Measurements from ENCODE around the gene YTHDF1. TPM values are rescaled to one million over a fixed set of nuclear protein-coding genes. Genes with fewer than 3 reads are reported as not detected.
"Not testable (repeated sequence)": the region's sequence is repeated elsewhere in the genome, so short reads cannot be mapped to it uniquely, and the experiment has no call there.

YTHDF1 gene
- total RNA-seq, 1 donor from 2014 or later: 32.8 TPM

GRCh38 chr20:63158845-63159244, 57.1 kb downstream of the YTHDF1 start:
- no peak for DNase-seq (ENCODE audit: low read depth)

GRCh38 chr20:63158352-63158751, 57.6 kb downstream of the YTHDF1 start:
- DNase-seq (ENCODE audit: low read depth): no peak

DNA sequence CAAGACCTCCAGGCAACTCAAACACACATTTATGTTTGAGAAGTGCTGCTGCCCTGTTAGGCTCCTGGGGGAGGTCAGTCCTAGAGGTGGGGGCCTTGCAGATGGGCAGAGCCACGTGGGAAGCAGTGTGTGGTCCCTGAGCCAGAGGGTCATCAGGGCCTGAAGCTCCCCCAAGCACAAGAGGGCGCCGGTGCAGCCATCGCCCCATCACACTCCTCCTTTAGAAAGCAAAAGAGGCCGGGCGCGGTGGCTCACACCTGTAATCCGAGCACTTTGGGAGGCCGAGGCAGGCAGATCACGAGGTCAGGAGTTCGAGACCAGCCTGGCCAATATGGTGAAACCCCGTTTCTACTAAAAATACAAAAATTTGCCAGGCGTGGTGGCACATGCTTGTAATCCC, 58.5 kb downstream of the YTHDF1 start:
- DNase-seq (ENCODE audit: low read depth): not testable (repeated sequence)

DNA sequence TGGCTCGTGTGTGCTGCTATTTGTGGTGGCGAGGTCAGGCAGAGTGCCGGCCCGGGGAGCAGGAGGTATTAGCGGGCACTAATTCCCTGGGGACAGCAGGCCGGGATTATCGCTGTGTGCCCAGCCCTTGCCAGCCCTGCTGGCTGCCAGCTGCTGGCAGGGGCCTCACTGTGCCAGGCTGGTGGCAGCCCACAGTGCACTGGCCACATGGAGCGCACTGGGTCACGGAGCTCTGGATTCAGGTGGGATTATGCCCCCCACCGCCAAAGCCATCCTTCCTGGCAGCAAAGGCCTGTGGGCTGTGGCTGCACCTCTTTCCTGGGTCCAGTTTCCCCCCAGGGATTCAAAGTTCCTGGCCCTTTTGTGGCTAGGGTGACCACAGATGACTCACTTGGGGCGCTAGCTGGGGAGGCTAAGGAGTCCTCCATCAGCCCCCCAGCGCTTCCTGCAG, 59.7 kb downstream of the YTHDF1 start:
- no peak for DNase-seq (ENCODE audit: low read depth)

DNA sequence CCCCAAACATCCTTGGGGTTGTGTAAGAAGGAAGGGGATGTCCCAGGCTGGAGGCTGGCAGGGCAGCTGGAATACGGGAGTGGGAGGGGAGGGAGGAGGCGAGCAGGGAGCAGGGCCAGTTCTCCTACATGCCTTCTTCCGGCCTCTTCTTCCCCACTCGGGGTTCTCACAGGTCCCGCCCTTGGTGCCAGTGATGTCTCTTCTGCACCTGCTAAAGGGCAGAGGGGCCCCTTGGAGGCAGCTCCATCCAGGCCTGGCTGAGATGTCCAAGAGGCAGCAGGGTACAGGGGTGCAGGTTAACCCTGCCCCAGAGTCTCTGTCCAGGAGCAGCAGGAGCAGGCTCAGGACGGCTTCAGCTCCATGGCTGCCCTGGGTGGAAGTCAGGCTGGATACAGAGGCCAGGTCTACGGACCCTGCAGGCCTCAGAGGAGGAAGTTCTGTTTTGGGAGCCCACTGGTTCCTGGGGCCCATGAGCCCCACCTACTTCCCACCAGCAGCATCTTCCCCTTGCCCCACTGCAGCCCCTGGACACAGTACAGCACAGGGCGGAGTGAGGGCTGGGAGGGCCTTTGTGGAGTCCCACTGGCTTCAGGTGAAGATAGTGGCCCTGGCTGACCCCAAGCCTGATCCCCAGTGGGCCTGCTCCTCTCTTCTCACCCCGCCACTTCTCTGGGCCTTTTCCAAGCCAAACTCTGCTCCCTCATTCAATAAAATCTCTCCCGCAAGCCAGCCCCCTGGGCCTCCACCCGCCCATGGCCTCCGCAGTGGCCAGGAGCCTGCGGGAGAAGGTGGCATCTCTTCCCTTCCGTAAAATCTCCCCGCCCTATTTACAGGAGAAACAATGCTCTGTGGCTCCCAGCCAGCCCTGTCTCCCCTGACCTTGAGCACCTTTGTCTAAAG, 60.4 kb downstream of the YTHDF1 start:
- no peak for DNase-seq (ENCODE audit: low read depth)

- DNase-seq (ENCODE audit: low read depth): no peak
Observed at GRCh38 chr20:63154395-63154794, 61.5 kb downstream of the YTHDF1 start.

DNA sequence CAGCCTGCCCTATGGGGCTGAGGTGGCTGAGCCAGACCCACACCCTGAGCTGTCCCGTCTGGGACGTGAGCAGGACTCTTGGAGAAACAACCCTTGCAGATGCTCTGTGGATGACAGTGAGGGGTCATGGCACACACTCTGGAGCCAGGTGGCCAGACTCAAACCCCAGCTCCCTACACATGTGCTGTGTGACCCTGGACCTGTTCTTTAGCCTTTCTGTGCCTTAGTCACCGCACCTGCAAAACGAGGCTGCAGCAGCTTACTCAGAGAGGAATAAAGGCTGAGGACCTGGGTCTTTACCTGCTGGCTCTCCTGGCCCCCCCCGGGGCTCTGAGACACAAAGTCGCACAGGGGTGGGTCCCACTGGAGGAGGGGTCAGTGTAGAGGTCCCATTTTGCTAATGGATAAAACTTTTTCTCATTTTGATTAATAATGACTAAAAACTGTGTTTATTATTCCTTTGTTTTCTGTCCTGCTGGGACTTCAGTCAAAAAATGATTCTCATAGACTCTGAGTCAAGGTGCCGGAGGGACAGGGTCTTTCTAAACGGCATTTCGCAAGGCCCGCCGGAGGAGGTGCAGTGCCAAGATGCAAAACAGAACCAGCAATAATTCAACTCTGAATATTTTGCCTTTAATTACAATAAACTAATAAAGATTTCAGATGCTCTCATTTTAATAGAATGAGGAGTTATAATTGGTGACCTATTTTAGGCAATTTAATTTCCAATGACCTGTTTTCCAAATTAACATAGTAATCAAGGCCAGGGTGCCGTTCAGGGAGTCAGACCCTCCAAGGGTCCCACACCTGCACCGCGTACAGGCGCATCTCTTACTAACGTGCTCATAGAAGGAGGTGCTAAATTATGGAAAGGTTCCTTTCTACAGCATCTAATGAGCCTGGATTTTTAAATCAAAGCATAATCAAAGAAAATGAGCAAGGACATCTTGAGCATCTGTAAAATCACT, 62.4 kb downstream of the YTHDF1 start:
- no peak for DNase-seq (ENCODE audit: low read depth)

DNA sequence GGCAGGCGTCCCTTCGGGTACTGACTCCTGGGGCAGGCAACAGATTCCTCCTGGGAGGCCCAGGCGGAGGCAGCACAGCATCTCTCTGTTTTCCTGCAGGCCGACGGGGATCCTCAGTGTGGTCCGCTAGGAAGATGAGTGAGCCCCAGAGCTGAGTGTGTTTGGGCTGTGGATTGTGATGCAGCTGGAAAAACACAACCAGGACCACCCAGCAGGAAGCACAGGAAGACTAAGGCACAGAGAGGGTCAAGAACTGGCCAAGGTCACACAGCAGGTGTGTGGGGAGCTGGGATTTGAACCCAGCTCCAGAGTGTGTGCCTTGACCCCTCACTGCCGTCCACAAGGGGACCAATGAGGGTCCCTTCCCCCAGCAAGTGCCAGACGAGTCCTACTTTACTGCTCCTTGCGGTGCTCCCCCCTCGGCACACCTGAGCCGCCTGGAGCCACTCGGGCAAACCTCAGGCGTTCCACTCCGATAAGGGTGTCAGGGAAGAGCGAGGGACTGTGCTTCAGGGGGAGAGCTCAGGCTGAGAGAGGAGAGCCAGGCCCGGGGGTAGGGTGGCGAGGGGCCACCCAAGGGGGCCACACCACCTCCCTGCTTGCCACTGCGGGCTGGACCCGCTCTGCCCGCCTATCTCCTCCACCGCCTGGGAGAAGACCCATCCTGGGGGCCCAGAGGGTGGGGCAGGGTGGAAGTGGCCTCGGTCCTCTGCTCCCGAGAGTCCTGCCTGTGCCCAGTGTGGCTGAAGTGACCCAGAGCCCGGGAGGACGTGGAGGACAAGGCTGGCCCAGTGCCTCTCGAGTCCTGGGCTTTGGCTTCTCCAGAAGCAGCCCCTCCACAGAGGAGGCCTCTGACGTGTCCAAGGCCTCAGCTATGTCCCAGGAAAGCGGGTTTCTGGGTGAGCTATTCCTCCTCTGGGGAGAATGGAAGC, 63.3 kb downstream of the YTHDF1 start:
- DNase-seq (ENCODE audit: low read depth): no peak

DNA sequence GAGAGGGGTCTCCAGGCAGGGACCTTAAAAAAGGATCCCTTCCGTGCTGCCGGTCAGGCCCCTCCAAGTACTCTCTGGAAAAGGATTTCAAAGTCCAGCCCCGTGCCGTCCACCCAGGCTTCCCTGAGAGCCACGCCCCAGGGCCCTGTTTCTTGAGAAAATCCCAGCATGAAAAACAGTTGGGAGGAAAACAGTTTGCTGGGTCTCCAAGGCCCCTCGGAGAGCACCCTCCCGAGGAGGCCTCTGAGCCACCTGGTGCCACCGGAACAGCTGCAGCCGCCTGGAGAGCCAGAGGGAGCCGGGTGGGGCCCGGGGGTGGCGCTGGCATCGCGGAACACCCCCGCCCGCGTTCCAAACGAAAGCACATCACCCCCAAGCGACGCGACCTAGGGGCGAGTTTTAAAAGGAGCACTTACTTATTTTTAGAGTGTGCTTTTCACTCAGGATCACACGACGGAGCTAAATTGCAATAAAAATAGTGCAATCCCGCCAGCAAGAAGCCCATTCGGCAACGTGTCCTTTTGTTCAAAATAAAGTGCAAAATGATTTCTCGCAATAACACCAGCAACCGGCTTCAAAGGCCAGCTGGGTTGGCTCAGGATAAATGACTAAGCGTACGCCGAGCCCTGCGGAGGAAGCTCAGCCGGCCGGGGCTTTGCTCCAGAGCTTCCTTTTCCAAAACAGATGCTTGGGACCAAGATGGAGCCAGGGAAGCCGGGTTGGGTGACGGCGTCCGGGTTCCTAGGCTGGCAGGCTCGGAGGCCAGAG, 64.2 kb downstream of the YTHDF1 start:
- peak; percentile 6 for DNase-seq (ENCODE audit: low read depth)

- DNase-seq (ENCODE audit: low read depth): no peak
Observed at GRCh38 chr20:63150911-63151531, 64.9 kb downstream of the YTHDF1 start.

- no peak for DNase-seq (ENCODE audit: low read depth)
Observed at GRCh38 chr20:63150391-63150898, 65.5 kb downstream of the YTHDF1 start.

DNA sequence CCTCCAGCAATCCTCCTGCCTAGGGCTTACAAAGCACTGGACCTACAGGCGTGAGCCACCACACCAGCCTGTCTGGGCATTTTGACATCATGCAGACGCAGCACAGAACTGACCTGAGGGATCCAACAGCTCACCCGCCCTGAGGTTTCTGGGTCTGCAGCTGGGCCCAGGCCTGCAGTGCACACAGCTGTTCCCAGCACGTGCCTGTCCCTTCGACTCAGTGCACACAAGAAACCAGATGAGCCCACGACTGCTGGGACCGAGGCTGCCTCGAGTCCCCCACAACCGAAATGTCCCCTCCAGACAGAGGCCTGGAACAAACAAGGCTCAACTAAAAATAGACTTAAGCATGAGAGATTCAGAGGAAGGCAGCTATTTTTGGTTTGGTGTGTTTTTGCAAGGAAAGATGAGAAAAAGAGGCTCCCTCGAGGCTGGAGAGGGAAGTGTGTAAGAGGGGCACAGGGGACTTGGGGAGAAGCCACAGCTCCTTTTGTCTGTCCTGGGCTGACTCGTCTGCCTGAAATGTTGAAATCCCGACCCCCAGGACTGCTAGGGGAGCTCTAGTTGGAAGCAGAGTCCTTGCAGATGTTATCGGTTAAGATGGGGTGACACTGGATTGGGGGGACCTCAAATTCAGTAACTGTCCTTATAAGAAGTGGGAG, 66.3 kb downstream of the YTHDF1 start:
- DNase-seq (ENCODE audit: low read depth): no peak

DNA sequence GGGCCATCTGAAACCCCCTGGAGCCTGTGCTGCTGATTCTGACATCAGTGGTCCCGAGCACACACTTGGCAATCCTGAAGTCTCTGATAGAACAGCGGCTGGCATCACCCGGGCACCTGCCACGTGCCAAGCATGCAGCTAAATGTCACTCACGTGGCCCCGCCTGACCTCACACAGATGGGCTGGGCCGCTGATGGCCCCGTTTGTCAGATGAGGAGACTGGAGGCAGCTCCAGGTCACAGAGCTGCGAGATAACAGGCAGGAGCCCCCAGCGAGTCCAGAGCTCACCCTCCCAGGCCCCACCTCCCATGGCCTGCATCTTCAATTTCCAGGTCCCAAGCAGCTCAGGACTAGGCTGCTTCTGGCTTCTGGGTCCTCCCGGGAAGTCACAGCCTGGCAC, 67.2 kb downstream of the YTHDF1 start:
- DNase-seq (ENCODE audit: low read depth): no peak

DNA sequence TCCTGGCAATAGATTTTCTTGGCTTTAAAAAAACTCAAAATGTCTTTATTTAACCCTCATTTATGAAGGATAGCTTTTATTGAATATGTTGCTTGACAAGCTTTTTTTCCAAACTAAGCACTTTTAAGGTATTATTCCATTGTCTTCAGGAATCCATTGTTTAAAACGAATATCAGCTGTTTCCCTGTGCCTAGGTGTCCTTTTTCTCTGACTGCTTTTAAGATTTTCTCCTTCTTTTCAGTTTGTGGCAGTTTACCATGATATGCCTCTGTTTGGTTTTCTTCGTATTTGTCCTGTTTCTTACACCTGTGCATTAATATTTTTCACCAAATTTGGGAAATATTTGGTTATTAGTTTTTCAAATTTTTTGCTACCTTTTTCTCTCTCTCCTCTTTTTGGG, 68.4 kb downstream of the YTHDF1 start:
- no peak for DNase-seq (ENCODE audit: low read depth)

Other genes starting within 250 kb of the YTHDF1 start
- not detected in 2 replicates for gene BHLHE23, start 209.2 kb downstream of the YTHDF1 start, total RNA-seq
- gene BIRC7, start 19.8 kb upstream of the YTHDF1 start, total RNA-seq: 0.15 TPM in 1 of 2 replicates, not detected in the other
- gene NKAIN4, start 38.3 kb upstream of the YTHDF1 start, total RNA-seq: 7.5 TPM in 2 replicates
- gene ARFGAP1, start 56.7 kb upstream of the YTHDF1 start, total RNA-seq: 73.5 and 74.1 TPM in 2 replicates
- not detected in 2 replicates for gene COL20A1, start 77.1 kb upstream of the YTHDF1 start, total RNA-seq
- not detected in 2 replicates for gene CHRNA4, start 145.2 kb upstream of the YTHDF1 start, total RNA-seq